Peyer's patch (tissue), 4 donors: Measurements from ENCODE around the gene SLC14A1.
"Not testable (repeated sequence)": the region's sequence is repeated elsewhere in the genome, so short reads cannot be mapped to it uniquely, and the experiment has no call there.

Experiments used
- CTCF ChIP-seq, 6 experiments: fragments of 450-650 bp in 4 of 6; fragments of 200-600 bp in 2 of 6; sonication (generic) in 1 of 6; IDR thresholded peaks; one replicate each; pipeline ENCODE4 v1.5.1; 2017 to 2019; ENCODE audit warnings: antibody characterized with exemption in 6 of 6, mild to moderate bottlenecking in 3 of 6, moderate library complexity in 1 of 6
- POLR2A ChIP-seq, 2 donors: fragments of 450-650 bp; IDR thresholded peaks; one replicate each; pipeline ENCODE4 v1.5.1; 2017; ENCODE audit warnings: antibody characterized with exemption in 2 of 2, mild to moderate bottlenecking in 2 of 2, moderate library complexity in 2 of 2

- not testable (repeated sequence) for TF ChIP-seq CTCF, POLR2A (IDR thresholded peaks at IDR 0.05)
Observed at GRCh38 chr18:45757644-45758043, 33.7 kb downstream of the SLC14A1 start.
